ENCODE measurements around the gene HCRTR1. TPM values are rescaled to one million over a fixed set of nuclear protein-coding genes. Genes with fewer than 3 reads are reported as not detected.

HCRTR1 gene
- total and polyA plus RNA-seq, 2 donors (not counting 3 experiments of a cell fraction or from before 2014, with no cell fraction given) = 0.93 to 1.5 TPM

GRCh38 chr1:31607360-31607759 is 10.1 kb upstream of the HCRTR1 start:
- Histone ChIP-seq H3K4me1 (ENCODE audit: control insufficient read depth, extremely low read depth, insufficient read depth, low read length) (no peaks in the 10 kb centered on the region), H3K36me3 (ENCODE audit: control insufficient read depth in 2 of 2, extremely low read depth in 1 of 2, insufficient read depth in 2 of 2, low read length in 2 of 2) (no peaks in the 10 kb centered on the region), H3K4me3 (replicated peaks in 1 of 3; ENCODE audit: insufficient read depth in 1 of 3, low read depth in 1 of 3, low read length in 3 of 3) (no peak overlapping the region), H2AFZ (ENCODE audit: low read depth, low read length) (no peak overlapping the region), H4K20me1 (replicated peaks; ENCODE audit: control insufficient read depth, extremely low read depth, insufficient read depth, low read length) (no peaks in the 10 kb centered on the region), H3K27ac (ENCODE audit: insufficient read depth, low read depth, low read length) (no peak overlapping the region), H3K9me1 (replicated peaks; ENCODE audit: control insufficient read depth, extremely low read depth, insufficient read depth, low read length) (no peaks in the 10 kb centered on the region), H3K27me3 (ENCODE audit: control insufficient read depth in 2 of 2, insufficient read depth in 2 of 2, low read length in 2 of 2) (peaks cover 0 to 2% of the 10 kb centered on the region in 2 experiments), H3K9me3 (replicated peaks; ENCODE audit: control insufficient read depth, insufficient read depth, low read length) (no peaks in the 10 kb centered on the region), H3K79me2 (ENCODE audit: control insufficient read depth, insufficient read depth, low read length) (no peaks in the 10 kb centered on the region), H3K4me2 (ENCODE audit: insufficient read depth, low read length) (no peak overlapping the region), H3K9ac (replicated peaks; ENCODE audit: extremely low read depth, insufficient read depth, low read length) (no peak overlapping the region)
- FAIRE-seq = no peak
- no peak for TF ChIP-seq CTCF (IDR thresholded peaks at IDR 0.05; ENCODE audit: extremely low read depth in 1 of 2, insufficient read depth in 1 of 2, low read depth in 1 of 2, low read length in 2 of 2)
- no peak for TF ChIP-seq MYC (IDR thresholded peaks at IDR 0.05; ENCODE audit: low read depth, low read length)
- TF ChIP-seq POLR2A (IDR thresholded peaks at IDR 0.05; ENCODE audit: low read depth, low read length) = no peak
- no peak for TF ChIP-seq EZH2 (IDR thresholded peaks at IDR 0.05; ENCODE audit: borderline replicate concordance, low read depth, low read length, severe bottlenecking)
- TF ChIP-seq GATA2 (IDR thresholded peaks at IDR 0.05; ENCODE audit: insufficient read depth, insufficient read length, low read depth, low read length) = no peak
- TF ChIP-seq MAX (IDR thresholded peaks at IDR 0.05; ENCODE audit: insufficient read depth, insufficient read length) = no peak
- no peak for TF ChIP-seq FOS (IDR thresholded peaks at IDR 0.05; ENCODE audit: borderline replicate concordance, insufficient read depth, low read length)
- no peak for TF ChIP-seq POLR2AphosphoS5 (IDR thresholded peaks at IDR 0.05; ENCODE audit: insufficient read depth, low read depth, low read length)
- no peak for TF ChIP-seq JUN (IDR thresholded peaks at IDR 0.05; ENCODE audit: borderline replicate concordance, insufficient read depth, insufficient read length, low read depth)
- no TSS peak for BruUV-seq (replicated peaks)
- intact Hi-C loops (cut with micrococcal nuclease) (no loop called here), dilution Hi-C loops (cut with MboI; ENCODE audit: extremely low pct_ligation_motif_present, low sequenced_read_pairs) (no loop called here)
- DNase-seq (ENCODE audit: low read depth, low spot score) = no peak
- ChIA-PET CTCF (interaction anchor here (4.6 kb wide), 1 partner anchor 11 kb away, joined by 15 read pairs; no protein-coding TSS in a partner anchor), POLR2A (interaction anchor here (0.6 kb wide), 1 partner anchor 26 kb away, joined by 4 read pairs; no protein-coding TSS in a partner anchor)

Data from endothelial cell of umbilical vein (primary cell).